HG02938 (cell line): ENCODE measurements around the gene USB1.
A peak's percentile ranks its signal among the peaks of the same experiment; 100 is the strongest.
"Not testable (repeated sequence)": the region's sequence is repeated elsewhere in the genome, so short reads cannot be mapped to it uniquely, and the experiment has no call there.

Experiments used
- ATAC-seq: cut with Tn5 transposase; IDR thresholded peaks from one replicate; pipeline ENCODE4 v1.9.1; 2021; ENCODE audit warnings: mild to moderate bottlenecking, moderate library complexity; ENCODE audit not compliant: unreplicated experiment

The USB1 gene

DNA sequence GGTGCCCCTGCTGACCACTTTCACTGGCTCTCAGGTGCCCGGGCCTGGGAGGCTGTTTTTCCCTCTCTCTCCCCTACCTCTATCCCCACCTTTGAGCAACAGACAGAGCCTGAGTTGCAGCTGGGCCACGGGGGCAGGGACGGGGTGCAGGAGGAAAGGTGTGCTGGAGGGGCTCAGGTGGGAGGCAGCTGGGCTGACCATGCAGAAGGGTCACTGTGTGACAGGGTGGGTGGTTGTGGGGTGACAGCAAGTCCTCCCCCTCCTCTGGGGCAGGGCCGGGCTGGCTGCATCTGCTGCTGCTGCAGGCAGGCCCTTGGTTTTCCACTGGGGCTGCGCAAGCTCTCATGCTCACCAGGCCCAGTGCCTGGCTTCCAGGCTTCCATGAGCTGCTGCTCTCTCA, 7.3 kb upstream of the USB1 start:
- no peak for ATAC-seq

DNA sequence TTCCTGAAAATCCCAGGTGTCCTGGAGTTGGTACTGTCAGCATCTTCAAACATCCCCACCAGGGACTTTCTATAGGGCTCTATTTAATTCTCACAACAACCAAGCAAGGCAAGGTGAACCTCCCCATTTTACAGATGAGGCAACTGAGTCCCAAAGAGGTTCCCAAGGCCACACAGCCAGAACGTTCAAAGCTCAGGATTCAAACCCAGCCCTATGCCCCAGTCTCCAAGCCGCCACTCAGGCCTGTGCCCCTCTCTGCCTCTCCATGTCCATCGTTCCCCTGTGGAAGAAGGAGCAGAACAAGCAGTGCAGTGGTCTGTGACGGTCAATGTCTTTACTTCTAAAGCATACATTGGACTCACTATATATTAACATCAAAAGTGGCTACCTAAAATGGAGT, 6.8 kb upstream of the USB1 start:
- ATAC-seq: no peak

DNA sequence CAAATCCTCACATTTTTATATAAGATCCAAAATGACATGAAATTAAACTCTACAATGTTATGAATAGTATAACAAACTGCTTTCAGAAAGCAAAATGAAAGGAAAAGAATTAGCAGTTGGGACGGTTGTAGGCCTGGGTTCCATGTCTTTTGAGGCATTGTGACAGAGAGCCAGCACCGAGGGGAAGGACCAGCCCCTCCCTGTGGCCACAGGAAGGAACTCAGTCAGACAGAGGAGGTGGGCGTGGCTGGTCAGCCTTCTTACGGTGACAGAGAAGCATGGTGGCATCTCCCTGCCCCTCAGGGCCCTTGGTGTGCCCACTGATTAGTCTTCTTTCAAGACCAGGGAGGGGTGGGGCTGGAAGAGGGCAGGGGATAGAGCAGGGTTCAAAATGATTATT, 6.4 kb upstream of the USB1 start:
- ATAC-seq: no peak

DNA sequence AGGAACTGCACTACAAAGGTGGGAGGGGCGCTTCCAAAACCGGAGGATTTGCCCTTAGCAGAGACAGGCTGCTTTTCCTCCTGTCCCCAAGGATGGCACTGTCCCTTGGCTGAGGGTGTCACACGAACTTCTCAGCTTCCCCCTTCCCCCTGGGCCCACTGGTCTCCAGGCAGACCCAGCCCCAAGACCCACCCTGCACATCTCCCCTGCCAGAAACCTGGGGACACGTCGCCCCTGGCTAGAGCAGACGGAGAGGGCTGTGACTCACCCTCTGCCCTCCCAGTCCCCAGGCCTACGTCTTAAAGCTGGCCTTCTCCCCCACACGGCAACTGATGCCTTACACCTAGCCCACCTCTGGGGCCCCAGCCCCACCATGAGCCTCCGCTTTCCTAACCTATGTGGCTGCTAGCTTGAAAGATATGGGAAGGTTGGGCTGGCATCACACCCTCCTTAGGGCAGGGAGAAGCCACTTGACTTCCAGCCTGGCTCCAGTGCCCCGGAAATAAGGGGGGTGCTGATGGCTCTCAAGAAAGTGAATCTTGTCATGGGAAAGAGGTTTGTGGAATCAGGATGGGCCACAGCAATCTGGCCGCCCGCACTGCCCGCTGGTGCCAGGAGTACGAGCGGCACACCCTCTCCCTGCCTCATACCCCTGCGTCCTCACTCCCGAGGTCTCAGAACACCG, 5.3 kb upstream of the USB1 start:
- no peak for ATAC-seq

DNA sequence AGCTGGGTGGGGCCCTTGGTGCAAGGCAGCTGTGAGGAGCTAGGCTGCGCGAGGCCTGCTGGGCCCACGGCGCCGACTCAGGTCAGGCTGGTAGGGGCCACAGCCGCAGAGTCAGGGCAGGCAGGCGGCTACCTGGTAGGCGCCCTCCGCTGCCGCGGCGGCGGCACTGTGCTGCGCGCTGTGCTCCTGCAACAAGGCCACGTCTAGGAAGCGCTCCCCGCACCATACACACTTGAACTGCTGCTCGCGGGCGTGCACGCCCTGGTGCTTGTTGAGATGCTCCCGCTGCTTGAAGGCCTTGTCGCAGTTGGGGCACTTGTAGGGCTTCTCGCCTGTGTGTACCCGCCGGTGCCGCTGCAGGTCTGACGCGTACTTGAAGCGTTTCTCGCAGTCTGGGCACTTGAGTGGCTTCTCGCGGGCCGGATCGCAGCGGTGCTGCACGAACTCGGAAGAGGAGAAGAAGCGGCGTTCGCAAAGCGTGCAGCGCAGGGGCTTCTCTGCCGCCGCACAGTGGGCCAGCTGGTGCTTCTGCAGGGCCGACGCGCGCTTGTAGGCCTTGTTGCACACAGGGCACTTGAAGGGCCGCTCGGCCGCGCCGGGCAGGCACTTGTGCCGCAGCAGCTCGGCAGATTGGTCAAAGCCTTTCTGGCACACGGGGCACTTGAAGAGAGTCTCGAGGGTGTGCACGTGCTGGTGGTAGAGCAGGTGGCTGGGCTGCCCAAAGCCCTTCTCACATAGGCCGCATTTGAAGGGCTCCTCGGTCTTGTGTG, 4.6 kb upstream of the USB1 start:
- no peak for ATAC-seq

DNA sequence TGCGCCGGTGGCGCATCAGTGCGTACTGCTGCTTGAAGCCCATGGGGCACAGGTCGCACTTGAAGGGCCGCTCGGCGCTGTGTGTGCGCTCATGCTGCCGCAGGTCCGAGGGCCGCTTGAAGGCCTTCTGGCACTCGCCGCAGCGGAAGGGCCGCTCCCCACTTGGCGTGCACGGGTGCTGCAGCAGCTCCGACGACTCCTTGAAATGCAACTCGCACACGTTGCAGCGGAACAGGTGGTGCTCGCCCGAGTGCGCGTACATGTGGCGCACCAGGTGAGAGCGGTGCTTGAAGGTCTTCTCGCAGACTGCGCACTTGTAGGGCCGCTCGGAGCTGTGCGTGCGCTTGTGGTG, 4.1 kb upstream of the USB1 start:
- ATAC-seq: no peak

DNA sequence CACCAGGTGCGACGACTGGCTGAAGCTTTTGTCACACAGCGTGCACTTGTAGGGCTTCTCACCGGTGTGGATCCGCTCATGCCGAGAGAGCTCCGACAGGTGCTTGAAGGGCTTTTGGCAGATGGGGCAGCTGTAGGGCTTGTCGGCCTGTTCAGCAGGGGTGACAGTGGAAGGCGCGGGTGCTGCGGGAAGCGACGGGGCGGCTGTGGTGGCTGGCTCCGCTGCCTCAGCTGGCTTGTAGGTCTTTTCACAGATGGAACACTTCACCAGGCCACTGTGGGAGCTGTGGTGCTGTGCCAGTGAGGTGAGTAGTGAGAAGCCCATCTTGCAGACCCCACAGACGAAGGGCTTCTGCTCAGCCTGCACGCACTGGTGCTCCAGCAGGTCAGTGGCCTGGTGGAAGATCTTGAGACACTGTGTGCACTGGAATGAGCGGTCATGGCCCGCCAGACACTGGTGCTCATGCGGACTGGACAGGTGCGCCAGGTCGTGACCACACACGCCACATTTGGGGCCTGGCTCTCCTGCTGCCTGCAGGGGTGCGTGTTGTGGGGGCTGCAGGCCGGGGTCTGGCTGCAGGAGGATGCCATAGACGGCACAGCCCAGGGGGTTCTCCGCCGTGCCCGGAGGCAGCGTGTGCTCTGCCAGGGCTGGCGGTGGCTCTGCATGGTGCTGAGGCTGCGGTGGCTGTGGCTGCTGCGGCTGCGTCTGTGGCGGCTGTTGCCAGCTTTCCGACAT, 3.5 kb upstream of the USB1 start:
- no peak for ATAC-seq

DNA sequence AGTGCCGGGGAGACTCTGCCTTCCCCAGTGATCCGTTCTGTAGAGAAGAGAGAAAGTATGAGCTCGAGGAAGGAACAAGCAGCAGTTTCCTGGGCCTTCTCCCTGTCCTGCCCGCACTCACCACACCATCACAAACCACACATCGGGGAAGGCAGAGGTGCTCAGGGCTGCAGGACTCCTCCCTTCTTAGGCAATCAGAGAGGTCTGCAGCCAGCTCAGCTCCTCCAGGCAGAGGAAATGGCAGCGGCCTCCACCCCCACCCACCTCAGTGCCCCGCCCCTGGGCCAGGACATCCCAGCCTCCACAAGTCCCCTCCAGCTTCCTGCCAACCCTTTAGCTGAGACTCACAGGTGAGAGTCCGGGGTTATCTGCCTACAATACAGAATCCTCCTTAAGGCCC, 2.7 kb upstream of the USB1 start:
- ATAC-seq: no peak

DNA sequence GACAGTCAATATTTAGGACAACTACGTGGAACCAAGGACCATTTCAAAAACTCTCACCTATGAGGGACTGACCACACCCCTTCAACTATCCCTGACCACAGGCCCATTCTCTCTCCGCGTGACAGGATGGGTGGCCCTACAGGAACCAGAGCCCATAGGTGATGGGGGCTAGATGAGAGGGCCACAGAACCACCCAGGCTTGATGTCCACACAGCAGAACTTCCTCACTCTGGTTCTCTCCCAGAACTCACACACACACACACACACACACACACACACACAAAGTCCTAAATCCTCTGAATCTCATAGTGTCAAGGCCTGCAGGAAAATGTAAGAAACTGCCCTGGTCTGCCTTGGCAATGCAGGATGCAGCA, 2.2 kb upstream of the USB1 start:
- no peak for ATAC-seq

DNA sequence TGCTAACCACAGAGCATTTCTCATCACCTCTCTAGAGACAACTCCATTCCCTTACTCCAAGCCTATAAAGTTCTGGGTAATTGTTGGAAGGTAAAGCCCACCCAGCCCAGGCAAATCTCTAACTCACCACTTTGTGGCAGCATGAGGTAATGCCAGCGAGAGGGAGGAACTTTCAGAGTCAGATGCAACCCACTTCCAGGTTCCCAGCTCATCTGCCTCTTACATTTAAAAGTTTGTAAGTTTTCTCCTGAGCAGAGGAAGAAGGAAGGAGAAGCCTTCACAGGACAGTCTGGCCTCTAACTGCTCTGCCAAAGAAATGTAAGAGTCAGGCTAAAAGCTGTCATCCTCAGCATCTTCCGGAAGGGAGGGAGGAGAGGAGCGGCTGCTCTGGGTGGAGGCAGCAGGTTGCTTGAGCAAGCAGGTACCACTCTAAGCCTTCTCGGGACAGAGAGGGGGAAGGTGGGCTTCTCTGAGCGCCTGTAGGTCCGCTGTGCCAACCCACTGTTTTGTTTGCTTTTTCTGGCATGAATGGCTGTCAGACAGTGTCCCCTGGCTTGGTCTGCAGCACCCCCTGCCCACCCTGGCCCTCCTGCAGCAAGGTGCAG, 1.7 kb upstream of the USB1 start:
- no peak for ATAC-seq

DNA sequence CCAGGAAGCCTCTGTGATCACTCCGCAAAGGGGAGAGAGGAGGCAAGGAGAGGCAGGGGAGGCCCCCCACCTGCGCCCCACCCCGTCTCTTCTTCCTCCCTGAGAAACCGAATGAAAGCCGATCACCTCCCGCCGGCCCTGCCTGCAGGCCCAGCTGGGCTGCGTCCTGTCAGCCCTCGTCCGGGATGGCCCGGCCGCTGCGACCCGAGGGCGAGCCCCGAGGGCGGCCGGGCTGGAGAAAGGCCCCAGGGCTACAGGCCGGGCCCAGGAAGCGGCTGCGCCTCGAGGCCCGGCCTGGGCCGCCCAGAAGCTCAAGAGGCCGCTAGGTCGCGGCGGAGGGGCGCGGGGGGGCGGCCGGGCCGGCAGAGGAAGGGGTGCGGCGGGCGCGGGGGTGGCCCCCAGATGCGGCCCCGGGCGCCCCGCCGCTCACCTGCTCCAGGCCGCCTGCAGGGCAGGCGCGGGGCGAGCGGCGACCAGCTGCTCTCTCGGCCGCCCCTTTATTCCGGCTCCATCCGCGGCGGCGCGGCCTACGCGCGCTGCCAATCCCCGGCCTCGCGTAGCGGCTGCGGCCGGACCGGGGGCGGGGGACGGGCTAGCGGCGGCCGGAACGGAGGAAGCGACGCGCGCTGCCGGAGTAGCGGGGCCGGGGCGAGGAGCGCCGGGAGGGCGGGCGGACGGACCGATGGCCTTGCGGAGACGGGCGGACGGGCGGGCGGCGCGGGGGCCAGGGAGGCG, 1.1 kb upstream of the USB1 start, which contains the start of gene ZNF319:
Gene ZNF319 (minus strand): TSS at position 702 of the 735 bp plus-strand sequence. CDS start 2,407 bp downstream, outside the sequence.
- ATAC-seq: peak; percentile 25

DNA sequence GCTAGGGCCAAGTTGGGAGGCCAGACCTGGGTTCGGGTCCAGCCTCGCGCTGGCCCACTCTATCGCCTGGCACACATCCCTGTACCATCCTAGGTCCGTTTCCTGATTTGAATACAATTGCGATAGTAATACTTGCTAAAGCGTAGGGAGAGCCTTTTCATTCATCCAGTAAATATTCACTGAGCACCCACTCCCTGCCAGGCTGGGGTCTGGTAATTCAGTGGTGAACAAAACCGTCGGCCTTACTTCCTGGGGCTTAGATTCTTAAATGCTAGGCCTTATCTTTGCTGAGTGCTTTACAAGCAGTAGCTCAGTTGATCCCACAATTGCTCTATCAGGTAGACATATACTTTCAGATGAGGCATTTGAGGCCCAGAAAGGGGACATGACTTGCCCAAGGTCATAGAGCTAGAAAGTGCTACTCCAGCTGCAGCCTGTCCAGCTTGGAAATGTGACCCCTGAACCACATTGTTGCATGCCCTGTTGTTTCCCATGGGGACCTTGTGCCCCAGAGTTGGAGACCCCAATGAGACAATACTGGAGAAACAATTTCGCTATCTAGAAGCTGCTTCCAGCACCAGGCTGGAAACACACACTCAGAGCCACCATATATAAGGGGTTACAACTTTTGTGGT, 691 bp downstream of the USB1 start:
- ATAC-seq: no peak

DNA sequence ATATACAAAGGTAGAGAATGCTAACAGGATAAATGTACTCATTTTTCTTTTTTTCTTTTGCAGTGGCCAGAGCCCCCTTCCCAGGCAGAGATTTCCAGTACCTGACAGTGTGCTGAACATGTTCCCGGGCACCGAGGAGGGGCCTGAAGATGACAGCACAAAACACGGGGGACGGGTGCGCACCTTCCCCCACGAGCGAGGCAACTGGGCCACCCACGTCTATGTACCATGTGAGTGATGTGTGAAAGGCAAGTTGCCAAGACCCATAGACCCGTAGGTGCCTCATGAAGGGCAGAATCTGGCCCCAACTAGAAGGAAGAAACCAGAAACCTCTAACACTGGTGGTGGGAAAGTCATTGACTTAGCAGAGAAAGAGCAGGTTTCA, 1.2 kb downstream of the USB1 start:
- ATAC-seq: no peak

DNA sequence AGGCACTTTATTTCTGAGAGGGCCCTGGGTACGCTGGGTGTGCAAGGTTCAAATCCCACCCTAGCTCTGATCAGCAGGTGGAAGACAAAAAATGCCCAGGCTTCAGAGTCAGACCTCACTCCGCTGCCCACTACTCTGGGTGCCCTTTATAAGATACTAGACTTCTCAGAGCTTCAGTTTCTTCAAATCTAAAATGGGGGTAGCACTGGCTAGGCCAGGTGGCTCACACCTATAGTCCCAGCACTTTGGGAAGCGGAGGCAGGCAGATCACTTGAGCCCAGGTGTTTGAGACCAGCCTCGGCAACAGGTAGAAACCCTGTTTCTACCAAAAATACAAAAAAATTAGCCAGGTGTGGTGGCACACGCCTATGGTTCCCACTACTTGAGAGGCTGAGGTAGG, 1.7 kb downstream of the USB1 start:
- no peak for ATAC-seq

DNA sequence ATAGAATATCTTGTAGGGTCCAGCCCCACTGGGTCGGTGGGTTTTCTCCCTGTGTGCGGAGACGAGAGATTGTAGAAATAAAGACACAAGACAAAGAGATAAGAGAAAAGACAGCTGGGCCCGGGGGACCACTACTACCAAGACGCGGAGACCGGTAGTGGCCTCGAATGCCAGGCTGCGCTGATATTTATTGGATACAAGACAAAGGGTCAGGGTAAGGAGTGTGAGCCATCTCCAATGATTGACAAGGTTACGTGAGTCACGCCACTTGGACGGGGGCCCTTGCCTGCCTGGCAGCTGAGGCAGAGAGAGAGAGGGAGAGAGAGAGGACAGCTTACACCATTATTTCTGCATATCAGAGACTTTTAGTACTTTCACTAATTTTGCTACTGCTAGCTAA, 3.5 kb downstream of the USB1 start:
- not testable (repeated sequence) for ATAC-seq

DNA sequence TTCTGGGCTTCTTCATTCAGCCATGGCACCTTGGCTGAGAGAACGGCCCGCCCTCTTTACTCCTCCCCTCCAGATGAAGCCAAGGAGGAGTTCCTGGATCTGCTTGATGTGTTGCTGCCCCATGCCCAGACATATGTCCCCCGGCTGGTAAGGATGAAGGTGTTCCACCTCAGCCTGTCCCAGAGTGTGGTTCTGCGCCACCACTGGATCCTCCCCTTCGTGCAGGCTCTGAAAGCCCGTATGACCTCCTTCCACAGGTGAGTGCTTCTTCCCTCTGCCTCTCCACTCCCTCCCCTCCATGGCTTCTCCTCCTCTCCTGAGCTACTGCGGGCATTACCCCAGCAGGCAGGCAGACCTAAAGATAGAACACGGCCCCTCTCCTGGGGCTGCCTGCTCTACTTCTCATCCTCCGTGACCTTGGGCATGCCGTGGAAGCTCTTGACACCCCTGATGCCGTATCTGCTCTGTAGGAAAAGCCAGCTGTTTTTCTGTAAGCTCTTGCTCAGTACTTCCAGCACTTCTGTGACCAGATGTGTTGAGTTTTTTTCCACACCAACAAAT, 8.7 kb downstream of the USB1 start:
- no peak for ATAC-seq

DNA sequence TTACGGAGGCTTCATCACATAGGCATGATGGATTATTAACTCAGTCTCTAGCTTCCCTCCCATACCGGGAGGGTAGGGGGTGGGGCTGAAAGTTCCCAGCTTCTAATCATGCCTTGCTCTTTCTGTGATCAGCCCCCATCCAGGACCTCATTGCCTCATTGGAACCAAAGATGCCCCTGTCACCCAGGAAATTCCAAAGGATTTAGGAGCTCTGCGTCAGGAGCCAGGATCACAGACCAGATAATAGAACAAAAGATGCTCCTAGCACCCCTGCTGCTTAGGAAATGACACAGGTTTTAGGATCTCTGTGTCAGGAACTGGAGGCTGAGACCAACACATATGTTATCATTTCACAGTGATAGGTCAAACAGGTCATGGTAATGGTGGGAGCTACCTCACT, 9.7 kb downstream of the USB1 start:
- no peak for ATAC-seq

DNA sequence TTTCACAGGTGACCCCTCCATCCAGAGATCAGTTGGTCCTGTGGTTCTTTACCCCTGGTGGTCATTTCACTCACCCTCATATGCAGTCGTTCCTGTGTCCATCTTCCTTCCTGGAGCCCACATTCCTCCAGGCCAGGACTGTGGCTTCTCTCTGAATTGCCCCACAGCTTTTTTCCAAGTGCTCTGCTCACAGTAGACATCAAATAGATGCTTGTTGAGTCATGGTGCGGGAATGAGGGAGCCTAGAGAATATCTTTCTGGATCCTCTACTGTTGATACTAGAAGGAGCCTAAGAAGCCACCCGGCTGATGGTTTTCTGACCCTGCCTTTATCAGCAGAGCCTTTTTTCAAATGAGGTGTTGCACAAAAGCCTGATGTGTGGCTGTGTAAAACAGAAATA, 10.4 kb downstream of the USB1 start:
- ATAC-seq: no peak

DNA sequence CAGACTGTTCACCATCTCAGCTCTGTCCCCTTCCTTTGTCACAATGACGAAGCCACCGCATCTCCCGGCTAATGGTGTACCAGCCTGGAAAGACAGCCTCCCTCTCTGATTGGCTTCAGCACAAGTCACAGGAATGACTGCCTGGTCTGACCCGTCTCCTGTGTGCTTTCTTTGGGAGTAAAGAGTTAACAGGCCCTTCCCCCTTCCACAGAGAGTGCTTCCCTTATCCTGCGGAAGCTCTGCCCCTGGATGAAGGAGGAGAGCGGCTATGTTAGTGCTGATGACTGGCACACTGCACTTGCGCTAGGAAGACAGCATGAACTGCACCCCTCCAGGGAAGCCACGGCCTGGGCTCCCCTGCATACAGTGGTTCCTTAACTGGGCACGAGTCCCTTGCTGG, 11.3 kb downstream of the USB1 start:
- no peak for ATAC-seq
